Left lung (tissue), 10 donors: ENCODE results near the gene FXYD7. TPM values are rescaled to one million over a fixed set of nuclear protein-coding genes. Genes with fewer than 3 reads are reported as not detected.

Experiments
- ATAC-seq: fragments of 200-7000 bp; cut with Tn5 transposase; one replicate; pipeline ENCODE4 v1.9.1; 2020; ENCODE audit warnings: moderate library complexity
- DNase-seq, 4 donors: peaks; one replicate each; pipeline ENCODE4 v3.0.0-alpha.2; 2013 to 2020
- H3K27ac ChIP-seq, 2 donors: fragments of 200-600 bp; sonication (generic) in 1 of 2; one replicate each; pipeline versions ENCODE4 v1.5.0 to v1.8.0; 2020 to 2021
- H3K27me3 ChIP-seq, 2 donors: fragments of 200-600 bp; sonication (generic) in 1 of 2; one replicate each; pipeline versions ENCODE4 v1.5.0 to v1.8.0; 2020 to 2021
- H3K36me3 ChIP-seq, 2 donors: fragments of 200-600 bp; sonication (generic) in 1 of 2; one replicate each; pipeline versions ENCODE4 v1.5.0 to v1.8.0; 2020 to 2021
- H3K4me1 ChIP-seq, 2 donors: fragments of 200-600 bp; one replicate each; pipeline ENCODE4 v1.8.0; 2021
- H3K4me3 ChIP-seq, 2 donors: fragments of 200-600 bp; sonication (generic) in 1 of 2; one replicate each; pipeline versions ENCODE4 v1.5.0 to v1.8.0; 2020 to 2021; ENCODE audit warnings: mild to moderate bottlenecking in 1 of 2
- H3K9me3 ChIP-seq, 2 donors: fragments of 200-600 bp; sonication (generic) in 1 of 2; one replicate each; pipeline versions ENCODE4 v1.5.0 to v1.8.0; 2020 to 2021
- intact Hi-C, 2 donors: fragments of 100-400 bp; cut with DNase I; formaldehyde crosslinking; loops; one replicate each; pipeline versions ENCODE4 v1.11.2 to v1.14.2; 2022
- polyA plus RNA-seq, 6 donors: library from polyadenylated mRNA; unstranded; fragments of 120-200 nt; gene quantifications; one replicate each; pipeline ENCODE4 v1.2.1, GENCODE V29; 2013; ENCODE audit not compliant: insufficient read length in 6 of 6
- total RNA-seq, 2 donors: library from RNA; stranded (reverse); fragmentation: NEBNext Ultra II Directional; extraction: Animal tissue kit (Norgen Biotek cat#: 25700); gene quantifications; one replicate each; pipeline ENCODE4 v1.2.1, GENCODE V29; 2021
- TF ChIP-seq, protein P1 (sequence below), 2 donors: fragments of 200-600 bp; sonication (generic) in 1 of 2; IDR thresholded peaks; one replicate each; pipeline versions ENCODE4 v1.5.0 to v1.8.0; 2021; ENCODE audit warnings: antibody characterized with exemption in 2 of 2
- donor health status: DM: no; HTN: yes; CAD: no.
- donor health status: DM: no; HTN: no; CAD: no.

Gene FXYD7
- total and polyA plus RNA-seq, 8 donors: 0.55 to 1.3 (median 0.74) TPM; not detected in 2

DNA sequence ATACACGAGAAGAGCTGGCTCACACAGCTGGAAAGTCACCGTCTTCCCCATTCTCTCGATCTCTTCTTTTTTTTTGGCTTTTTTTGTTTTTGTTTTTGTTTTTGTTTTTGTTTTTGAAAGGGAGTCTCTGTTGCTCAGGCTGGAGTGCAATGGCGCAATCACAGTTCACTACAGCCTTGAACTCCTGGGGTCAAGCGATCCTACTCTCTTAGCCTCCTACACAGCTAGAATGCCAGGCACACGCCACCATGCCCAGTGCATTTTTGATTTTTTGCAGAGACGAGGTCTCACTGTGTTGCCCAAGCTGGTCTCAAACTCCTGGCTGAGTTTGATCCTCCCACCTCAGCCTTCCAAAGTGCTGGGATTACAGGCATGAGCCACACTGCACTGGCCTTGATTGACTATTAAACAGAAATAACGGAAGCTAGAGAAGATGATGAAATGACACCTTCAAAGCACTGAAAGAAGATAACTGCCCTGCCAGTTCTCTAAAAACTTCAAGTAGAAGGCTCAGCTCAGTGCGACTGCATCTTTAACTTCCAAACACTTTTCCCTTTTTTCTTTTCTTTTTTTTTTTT, 23.4 kb upstream of the FXYD7 start:
- H3K36me3 ChIP-seq: no peaks in the 10 kb centered on the region
- TF ChIP-seq, protein P1, sequence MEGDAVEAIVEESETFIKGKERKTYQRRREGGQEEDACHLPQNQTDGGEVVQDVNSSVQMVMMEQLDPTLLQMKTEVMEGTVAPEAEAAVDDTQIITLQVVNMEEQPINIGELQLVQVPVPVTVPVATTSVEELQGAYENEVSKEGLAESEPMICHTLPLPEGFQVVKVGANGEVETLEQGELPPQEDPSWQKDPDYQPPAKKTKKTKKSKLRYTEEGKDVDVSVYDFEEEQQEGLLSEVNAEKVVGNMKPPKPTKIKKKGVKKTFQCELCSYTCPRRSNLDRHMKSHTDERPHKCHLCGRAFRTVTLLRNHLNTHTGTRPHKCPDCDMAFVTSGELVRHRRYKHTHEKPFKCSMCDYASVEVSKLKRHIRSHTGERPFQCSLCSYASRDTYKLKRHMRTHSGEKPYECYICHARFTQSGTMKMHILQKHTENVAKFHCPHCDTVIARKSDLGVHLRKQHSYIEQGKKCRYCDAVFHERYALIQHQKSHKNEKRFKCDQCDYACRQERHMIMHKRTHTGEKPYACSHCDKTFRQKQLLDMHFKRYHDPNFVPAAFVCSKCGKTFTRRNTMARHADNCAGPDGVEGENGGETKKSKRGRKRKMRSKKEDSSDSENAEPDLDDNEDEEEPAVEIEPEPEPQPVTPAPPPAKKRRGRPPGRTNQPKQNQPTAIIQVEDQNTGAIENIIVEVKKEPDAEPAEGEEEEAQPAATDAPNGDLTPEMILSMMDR (IDR thresholded peaks at IDR 0.05): no peak
- intact Hi-C loops: no loop called here
- peak overlapping the region in 1 of 2 donors; percentile 31 for H3K4me3 ChIP-seq
- no peak for DNase-seq
- no peaks in the 10 kb centered on the region for H3K27me3 ChIP-seq
- ATAC-seq: no peak
- H3K4me1 ChIP-seq: peaks cover 11 to 34% of the 10 kb centered on the region in 2 donors
- H3K9me3 ChIP-seq: no peaks in the 10 kb centered on the region
- peak overlapping the region in 1 of 2 donors; percentile 61 for H3K27ac ChIP-seq

DNA sequence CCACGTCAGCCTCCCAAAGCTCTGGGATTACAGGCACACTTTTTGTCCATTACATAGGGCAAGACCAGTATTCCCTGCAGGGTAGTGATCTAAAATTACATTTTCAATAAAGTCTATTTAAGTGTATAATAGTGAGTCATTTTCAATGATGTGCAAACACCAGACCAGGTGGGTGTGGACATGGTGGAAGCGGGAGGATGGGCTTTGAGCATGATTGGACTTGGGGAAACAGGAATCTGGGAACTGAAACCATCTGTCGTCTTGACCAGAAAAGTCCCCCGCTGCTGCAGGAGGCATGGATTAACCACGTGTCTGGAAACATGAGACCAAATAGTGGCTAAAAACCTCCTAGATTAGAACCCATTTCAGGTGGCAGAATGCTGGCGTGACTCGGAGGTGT, 22.6 kb upstream of the FXYD7 start:
- H3K27ac ChIP-seq: no peak overlapping the region
- TF ChIP-seq, protein P1 (IDR thresholded peaks at IDR 0.05): no peak
- intact Hi-C loops: no loop called here
- H3K4me1 ChIP-seq: peaks cover 15 to 30% of the 10 kb centered on the region in 2 donors
- ATAC-seq (no peak), DNase-seq (no peak)
- no peaks in the 10 kb centered on the region for H3K27me3 ChIP-seq
- no peaks in the 10 kb centered on the region for H3K36me3 ChIP-seq
- H3K4me3 ChIP-seq: no peak overlapping the region
- H3K9me3 ChIP-seq: no peaks in the 10 kb centered on the region

DNA sequence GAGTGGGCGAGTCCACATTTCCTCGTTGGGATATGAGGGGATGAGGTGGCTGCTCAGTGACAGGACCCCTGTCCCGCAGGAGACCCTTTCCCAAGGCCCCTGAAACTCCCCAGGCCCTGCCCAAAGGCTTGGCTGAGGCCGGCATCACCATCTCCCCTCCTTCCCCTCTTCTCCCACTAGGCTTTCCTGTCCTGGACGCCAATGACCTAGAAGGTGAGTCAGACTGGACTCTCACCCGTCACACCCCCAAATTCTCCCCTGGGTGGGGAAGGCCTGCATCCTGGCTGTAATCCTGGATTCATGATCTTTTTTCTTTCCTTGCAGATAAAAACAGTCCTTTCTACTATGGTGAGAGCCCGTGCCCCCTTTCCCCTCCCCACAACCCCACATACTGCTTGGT, 22.2 kb upstream of the FXYD7 start:
- no peaks in the 10 kb centered on the region for H3K36me3 ChIP-seq
- no peak overlapping the region for H3K4me3 ChIP-seq
- peaks cover 15 to 26% of the 10 kb centered on the region in 2 donors for H3K4me1 ChIP-seq
- H3K27ac ChIP-seq: no peak overlapping the region
- no peaks in the 10 kb centered on the region for H3K27me3 ChIP-seq
- intact Hi-C loops: no loop called here
- no peaks in the 10 kb centered on the region for H3K9me3 ChIP-seq
- TF ChIP-seq, protein P1 (IDR thresholded peaks at IDR 0.05): no peak
- no peak for ATAC-seq
- no peak for DNase-seq

DNA sequence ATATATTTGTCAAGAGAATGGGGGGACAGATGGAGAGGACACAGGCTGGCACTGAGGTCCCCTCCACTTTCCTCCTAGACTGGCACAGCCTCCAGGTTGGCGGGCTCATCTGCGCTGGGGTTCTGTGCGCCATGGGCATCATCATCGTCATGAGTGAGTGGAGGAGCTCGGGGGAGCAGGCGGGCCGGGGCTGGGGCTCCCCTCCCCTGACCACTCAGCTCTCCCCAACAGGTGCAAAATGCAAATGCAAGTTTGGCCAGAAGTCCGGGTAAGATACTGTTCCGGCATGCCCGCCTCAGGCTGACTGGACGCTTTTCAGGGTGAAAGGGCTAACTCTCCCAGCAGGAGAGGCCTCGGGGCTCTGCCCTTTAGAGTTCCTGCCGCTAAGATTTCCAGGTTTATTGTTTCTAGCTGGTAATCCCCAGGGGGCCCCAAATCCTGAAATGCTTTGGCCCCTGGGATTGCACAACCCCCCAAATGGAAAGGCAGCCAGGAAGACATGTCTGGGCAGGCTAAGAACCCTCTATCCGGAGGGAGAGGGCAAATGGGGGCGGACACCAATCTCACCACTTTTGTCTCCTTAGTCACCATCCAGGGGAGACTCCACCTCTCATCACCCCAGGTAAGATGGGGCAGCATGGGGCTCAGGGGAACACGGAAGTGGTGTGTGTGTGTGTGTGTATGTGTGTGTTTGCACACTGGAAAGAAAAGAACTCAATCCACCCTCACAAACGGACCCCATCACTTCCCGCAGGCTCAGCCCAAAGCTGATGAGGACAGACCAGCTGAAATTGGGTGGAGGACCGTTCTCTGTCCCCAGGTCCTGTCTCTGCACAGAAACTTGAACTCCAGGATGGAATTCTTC, 20.1 kb upstream of the FXYD7 start:
- H3K9me3 ChIP-seq: no peaks in the 10 kb centered on the region
- TF ChIP-seq, protein P1 (IDR thresholded peaks at IDR 0.05): no peak
- H3K27ac ChIP-seq: peak overlapping the region; percentile 23 to 80
- no peak overlapping the region for H3K4me3 ChIP-seq
- no peak for DNase-seq
- intact Hi-C loops: no loop called here
- no peaks in the 10 kb centered on the region for H3K36me3 ChIP-seq
- peaks cover 15 to 26% of the 10 kb centered on the region in 2 donors for H3K4me1 ChIP-seq
- H3K27me3 ChIP-seq: no peaks in the 10 kb centered on the region
- no peak for ATAC-seq

DNA sequence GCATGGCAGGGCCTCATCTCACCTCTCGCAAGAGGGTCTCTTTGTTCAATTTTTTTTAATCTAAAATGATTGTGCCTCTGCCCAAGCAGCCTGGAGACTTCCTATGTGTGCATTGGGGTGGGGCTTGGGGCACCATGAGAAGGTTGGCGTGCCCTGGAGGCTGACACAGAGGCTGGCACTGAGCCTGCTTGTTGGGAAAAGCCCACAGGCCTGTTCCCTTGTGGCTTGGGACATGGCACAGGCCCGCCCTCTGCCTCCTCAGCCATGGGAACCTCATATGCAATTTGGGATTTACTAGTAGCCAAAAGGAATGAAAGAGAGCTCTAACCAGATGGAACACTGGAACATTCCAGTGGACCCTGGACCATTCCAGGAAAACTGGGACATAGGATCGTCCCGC, 19.5 kb upstream of the FXYD7 start:
- TF ChIP-seq, protein P1 (IDR thresholded peaks at IDR 0.05): no peak
- Histone ChIP-seq H3K27me3 (no peaks in the 10 kb centered on the region), H3K4me3 (no peak overlapping the region), H3K27ac (peak overlapping the region; percentile 76 to 80), H3K36me3 (no peaks in the 10 kb centered on the region), H3K4me1 (peaks cover 15 to 26% of the 10 kb centered on the region in 2 donors), H3K9me3 (no peaks in the 10 kb centered on the region)
- intact Hi-C loops: no loop called here
- ATAC-seq (peak; percentile 42), DNase-seq (peak in 1 of 4 donors; percentile 81)
